ENCODE results near the gene FAM83G.
"Not testable (repeated sequence)": the region's sequence is repeated elsewhere in the genome, so short reads cannot be mapped to it uniquely, and the experiment has no call there.

Gene FAM83G

GRCh38 chr17:19004421-19005136 lies at the start of gene FAM83G:
Gene FAM83G, minus strand, starts transcription at chr17:19004764. Its CDS starts 723 bp downstream, at chr17:19004041.
- DNase-seq (ENCODE audit: low spot score), result no peak

GRCh38 chr17:19048826-19049225 lies 44.3 kb upstream of the FAM83G start:
- not testable (repeated sequence) for DNase-seq (ENCODE audit: low spot score)

- not testable (repeated sequence) for DNase-seq (ENCODE audit: low spot score)
These were observed 42.9 kb upstream of the FAM83G start for GRCh38 chr17:19047510-19047909.

- DNase-seq (ENCODE audit: low spot score), result not testable (repeated sequence)
These were observed 42.3 kb upstream of the FAM83G start, which contains the start of gene GRAP for GRCh38 chr17:19046782-19047375. Gene GRAP, minus strand, starts transcription at chr17:19046957. Its CDS starts 31 bp downstream, at chr17:19046926.

GRCh38 chr17:19044643-19045042 lies 40.1 kb upstream of the FAM83G start:
- DNase-seq (ENCODE audit: low spot score), result not testable (repeated sequence)

GRCh38 chr17:19043032-19043431 lies 38.5 kb upstream of the FAM83G start:
- not testable (repeated sequence) for DNase-seq (ENCODE audit: low spot score)

- DNase-seq (ENCODE audit: low spot score), result not testable (repeated sequence)
These were observed 37.8 kb upstream of the FAM83G start for GRCh38 chr17:19042369-19042768.

- DNase-seq (ENCODE audit: low spot score), result not testable (repeated sequence)
These were observed 37.3 kb upstream of the FAM83G start for GRCh38 chr17:19041871-19042270.

GRCh38 chr17:19040350-19040749 lies 35.8 kb upstream of the FAM83G start:
- not testable (repeated sequence) for DNase-seq (ENCODE audit: low spot score)

- not testable (repeated sequence) for DNase-seq (ENCODE audit: low spot score)
These were observed 34.2 kb upstream of the FAM83G start for GRCh38 chr17:19038730-19039129.

- not testable (repeated sequence) for DNase-seq (ENCODE audit: low spot score)
These were observed 33.4 kb upstream of the FAM83G start for GRCh38 chr17:19038007-19038406.

GRCh38 chr17:19037547-19037946 lies 33.0 kb upstream of the FAM83G start:
- DNase-seq (ENCODE audit: low spot score), result not testable (repeated sequence)

GRCh38 chr17:19036186-19036585 lies 31.6 kb upstream of the FAM83G start:
- DNase-seq (ENCODE audit: low spot score), result not testable (repeated sequence)

- DNase-seq (ENCODE audit: low spot score), result not testable (repeated sequence)
These were observed 27.9 kb upstream of the FAM83G start for GRCh38 chr17:19032377-19032988.

- DNase-seq (ENCODE audit: low spot score), result not testable (repeated sequence)
These were observed 27.2 kb upstream of the FAM83G start for GRCh38 chr17:19031729-19032128.

- not testable (repeated sequence) for DNase-seq (ENCODE audit: low spot score)
These were observed 26.3 kb upstream of the FAM83G start for GRCh38 chr17:19030771-19031449.

GRCh38 chr17:19029740-19030139 lies 25.2 kb upstream of the FAM83G start:
- DNase-seq (ENCODE audit: low spot score), result not testable (repeated sequence)

- not testable (repeated sequence) for DNase-seq (ENCODE audit: low spot score)
These were observed 24.1 kb upstream of the FAM83G start for GRCh38 chr17:19028671-19029070.

GRCh38 chr17:19024101-19025078 lies 19.8 kb upstream of the FAM83G start:
- no peak for DNase-seq (ENCODE audit: low spot score)

GRCh38 chr17:19023209-19023999 lies 18.8 kb upstream of the FAM83G start:
- no peak for DNase-seq (ENCODE audit: low spot score)
